HG03025 (cell line): ENCODE data around the gene BCL2L12.
"Not testable (repeated sequence)": the region's sequence is repeated elsewhere in the genome, so short reads cannot be mapped to it uniquely, and the experiment has no call there.

Source experiments
- ATAC-seq: cut with Tn5 transposase; IDR thresholded peaks from one replicate; pipeline ENCODE4 v1.9.1; 2021; ENCODE audit warnings: mild to moderate bottlenecking, moderate library complexity; ENCODE audit not compliant: unreplicated experiment, low FRiP score

The BCL2L12 gene

DNA sequence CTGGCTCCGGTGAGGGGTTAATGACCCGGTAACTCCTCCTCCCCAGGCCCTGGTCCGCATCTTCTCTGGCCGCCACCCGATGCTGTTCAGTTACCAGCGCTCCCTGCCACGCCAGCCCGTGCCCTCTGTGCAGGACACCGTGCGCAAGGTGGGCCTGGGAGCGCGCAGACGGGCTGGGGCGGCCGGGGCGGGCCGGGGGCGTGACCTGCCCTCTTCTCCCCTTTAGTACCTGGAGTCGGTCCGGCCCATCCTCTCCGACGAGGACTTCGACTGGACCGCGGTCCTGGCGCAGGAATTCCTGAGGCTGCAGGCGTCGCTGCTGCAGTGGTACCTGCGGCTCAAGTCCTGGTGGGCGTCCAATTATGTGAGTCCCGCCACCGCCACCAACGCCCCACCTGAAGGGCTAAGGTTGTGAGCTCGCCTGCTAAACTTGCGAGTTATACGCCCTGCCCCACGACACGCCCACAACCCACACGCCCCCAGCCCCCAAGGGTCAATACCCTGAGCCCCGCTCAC is 35.6 kb downstream of the BCL2L12 start:
- ATAC-seq: no peak

DNA sequence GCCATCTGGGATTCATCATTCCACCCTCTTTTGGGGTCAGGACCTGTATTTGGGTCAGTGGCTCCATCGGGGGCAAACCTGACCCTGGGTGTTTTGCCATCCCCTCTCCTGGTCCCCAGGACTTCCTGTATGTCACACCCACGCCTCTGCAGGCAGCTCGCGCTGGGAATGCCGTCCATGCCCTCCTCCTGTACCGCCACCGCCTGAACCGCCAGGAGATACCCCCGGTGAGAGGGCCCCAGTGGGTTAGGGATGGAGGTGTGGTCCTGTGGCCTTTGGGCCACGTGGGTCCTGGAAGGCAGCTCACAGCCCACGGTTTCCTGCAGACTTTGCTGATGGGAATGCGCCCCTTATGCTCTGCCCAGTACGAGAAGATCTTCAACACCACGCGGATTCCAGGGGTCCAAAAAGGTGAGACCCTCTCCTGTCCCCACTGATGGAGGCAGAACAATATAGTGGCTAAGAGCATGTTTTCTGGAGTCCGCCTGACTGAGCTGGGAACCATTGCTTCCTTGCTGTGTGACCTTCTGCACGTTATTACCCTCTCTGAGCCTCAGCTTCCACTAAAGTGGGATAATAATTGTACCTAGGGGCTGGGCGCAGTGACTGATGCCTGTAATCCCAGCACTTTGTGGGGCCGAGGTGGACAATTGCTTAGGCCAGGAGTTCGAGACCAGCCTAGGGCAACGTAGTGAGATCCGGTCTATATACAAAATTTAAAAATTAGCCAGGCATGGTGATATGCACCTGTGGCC is 39.3 kb downstream of the BCL2L12 start:
- ATAC-seq: no peak

DNA sequence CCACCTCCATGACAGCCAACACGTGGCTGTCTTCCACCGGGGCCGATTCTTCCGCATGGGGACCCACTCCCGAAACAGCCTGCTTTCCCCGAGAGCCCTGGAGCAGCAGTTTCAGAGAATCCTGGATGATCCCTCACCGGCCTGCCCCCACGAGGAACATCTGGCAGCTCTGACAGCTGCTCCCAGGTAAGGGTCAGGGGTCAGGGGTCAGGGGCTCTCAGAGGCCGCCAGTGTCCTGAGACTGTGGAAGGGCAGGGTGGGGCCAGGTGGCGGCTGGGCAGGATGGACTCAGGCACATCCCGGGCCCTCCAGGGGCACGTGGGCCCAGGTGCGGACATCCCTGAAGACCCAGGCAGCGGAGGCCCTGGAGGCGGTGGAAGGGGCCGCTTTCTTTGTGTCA is 40.2 kb downstream of the BCL2L12 start:
- ATAC-seq: no peak

DNA sequence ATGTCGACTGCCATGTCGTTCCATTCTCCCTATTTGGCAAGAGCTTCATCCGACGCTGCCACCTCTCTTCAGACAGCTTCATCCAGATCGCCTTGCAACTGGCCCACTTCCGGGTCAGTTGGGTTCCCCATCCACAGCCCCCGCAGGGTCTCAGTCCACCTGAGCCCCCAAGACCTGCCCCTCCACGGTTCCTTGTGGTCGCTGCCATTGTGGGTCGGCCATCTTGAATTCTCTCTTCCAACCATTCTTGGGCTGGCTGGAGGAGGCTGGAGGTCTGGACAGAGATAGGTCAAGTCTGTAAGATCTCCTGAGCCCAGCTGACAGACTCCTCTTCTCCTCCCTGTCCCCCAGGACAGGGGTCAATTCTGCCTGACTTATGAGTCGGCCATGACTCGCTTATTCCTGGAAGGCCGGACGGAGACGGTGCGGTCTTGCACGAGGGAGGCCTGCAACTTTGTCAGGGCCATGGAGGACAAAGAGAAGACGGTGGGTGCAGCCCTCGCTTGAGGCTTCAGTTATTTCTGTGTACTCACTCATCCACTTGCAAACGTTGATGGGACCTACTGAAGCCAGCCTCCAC is 44.7 kb downstream of the BCL2L12 start:
- ATAC-seq: no peak

DNA sequence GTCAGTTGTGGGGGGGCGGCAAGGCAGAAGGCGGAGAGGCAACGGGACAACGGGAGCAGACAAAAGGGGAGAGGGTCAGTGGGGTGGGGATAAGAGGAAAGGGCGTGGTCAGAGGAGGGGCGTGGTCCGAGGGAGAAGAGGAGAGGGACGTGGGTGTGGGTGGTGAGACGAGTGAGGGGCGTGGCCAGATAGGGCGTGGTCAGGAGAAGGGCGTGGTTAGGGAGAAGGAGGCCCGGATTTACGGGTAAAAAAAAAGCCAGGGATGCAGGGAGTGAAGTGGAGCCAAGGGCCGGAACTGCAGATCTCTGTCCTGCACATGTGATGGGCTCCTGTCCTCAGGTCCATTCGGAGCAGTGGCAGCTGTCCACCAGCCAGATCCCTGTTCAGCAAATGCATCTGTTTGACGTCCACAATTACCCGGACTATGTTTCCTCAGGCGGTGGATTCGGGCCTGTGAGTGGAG is 46.7 kb downstream of the BCL2L12 start:
- no peak for ATAC-seq

DNA sequence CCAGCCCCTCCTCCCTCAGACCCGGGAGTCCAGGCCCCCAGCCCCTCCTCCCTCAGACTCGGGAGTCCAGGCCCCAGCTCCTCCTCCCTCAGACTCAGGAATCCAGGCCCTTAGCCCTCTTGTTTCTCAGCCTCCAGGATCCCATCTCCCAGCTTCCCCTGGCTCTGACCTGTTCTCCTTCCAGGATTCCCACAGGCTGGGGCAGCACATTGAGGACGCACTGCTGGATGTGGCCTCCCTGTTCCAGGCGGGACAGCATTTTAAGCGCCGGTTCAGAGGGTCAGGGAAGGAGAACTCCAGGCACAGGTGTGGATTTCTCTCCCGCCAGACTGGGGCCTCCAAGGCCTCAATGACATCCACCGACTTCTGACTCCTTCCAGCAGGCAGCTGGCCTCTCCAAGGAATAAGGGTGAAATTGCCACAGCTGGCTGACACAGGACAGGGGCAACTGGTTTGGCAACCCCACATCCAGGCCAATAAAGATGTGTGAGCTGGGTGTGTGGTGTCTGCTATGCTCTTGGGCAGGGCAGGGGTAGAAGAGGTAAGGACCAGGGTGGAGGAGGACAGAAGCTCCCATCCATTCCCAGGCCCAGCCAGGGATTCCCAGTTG is 47.6 kb downstream of the BCL2L12 start:
- ATAC-seq: no peak

DNA sequence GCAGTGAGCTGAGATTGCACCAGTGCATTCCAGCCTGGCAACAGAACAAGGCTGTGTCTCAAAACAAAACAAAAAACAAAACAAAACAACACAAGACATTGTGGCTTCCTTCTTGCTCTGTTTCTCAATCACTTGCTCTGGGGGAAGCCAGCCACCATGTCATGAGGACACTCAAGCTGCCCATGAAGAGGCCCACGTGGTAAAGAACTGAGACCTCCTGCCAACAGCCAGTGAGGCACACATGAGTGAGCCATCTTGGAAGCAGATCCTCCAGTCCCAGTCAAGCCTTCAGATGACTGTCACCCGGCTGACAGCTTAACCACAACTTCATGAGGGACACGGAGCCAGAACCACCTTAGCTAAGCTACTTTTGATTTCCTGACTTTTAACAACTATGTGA is 50.4 kb downstream of the BCL2L12 start:
- ATAC-seq: no peak

DNA sequence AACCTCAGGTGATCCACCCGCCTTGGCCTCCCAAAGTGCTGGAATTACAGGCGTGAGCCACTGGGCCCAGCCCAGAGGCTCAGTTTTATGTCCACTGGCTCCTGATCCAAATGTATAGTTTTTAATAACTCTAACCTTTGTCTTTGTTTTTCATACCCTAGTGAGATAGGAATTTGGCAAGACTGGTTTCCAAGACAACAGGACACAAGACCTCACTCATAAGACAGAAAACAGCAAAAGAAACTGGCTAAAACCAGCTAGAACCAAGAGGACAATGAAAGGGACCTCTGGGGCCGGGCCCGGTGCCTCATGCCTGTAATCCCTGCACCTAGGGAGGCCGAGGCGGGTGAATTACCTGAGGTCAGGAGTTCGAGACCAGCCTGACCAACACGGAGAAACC is 52.8 kb downstream of the BCL2L12 start:
- ATAC-seq: no peak

DNA sequence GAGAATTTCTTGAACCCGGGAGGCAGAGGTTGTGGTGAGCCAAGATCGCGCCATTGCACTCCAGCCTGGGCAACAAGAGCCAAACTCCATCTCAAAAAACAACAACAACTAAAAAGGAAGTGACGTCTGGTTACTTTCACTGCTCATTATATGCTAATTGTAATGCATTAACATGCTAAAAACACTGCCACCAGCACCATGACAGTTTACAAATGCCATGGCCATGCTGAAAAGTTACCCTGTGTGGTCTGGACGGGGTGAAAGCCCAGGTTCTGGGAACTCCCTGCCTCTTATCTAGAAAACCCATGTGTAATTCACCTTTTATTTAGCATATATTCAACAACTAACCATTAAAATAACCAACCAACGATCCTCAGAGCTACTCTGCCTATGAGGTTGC is 53.3 kb downstream of the BCL2L12 start:
- ATAC-seq: no peak

DNA sequence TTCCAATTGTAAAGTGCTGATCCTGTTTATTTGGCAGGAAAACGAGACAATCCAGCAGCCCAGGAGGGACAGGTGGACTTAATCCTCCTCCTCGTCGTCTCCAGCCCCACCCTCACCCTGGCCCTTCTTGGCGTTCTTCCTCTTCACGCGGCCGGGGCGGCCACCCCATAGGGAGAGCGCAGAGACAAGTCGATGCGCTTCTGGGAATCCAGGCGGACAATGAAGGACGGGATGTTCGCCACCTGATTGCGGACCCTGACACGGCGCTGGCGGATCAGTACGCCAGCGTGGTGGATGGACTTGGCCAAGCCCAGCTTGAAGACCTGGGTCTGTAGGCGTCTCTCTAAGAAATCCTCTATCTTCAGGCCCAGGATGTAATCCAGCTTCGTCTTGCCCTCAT is 53.7 kb downstream of the BCL2L12 start:
- not testable (repeated sequence) for ATAC-seq
